CD4-positive, alpha-beta T cell treated with Interleukin-4 for 4 hours (primary cell): Measurements from ENCODE around the gene RNF44.

Experiments used
- DNase-seq: peaks from one replicate; pipeline ENCODE4 v3.0.0-alpha.2; 2020

RNF44 gene

GRCh38 chr5:176534640-176535039 lies 2.6 kb downstream of the RNF44 start:
- no peak for DNase-seq

GRCh38 chr5:176533894-176534611 lies 3.1 kb downstream of the RNF44 start:
- DNase-seq = peak; percentile 67

GRCh38 chr5:176533390-176533789 lies 3.8 kb downstream of the RNF44 start:
- DNase-seq = no peak

GRCh38 chr5:176532795-176533194 lies 4.4 kb downstream of the RNF44 start:
- DNase-seq = no peak

- DNase-seq = no peak
Measured at GRCh38 chr5:176531902-176532493, 5.2 kb downstream of the RNF44 start.

- DNase-seq = no peak
Measured at GRCh38 chr5:176530983-176531901, 6.0 kb downstream of the RNF44 start.

GRCh38 chr5:176530393-176530982 lies 6.7 kb downstream of the RNF44 start:
- DNase-seq = no peak

- DNase-seq = peak; percentile 63
Measured at GRCh38 chr5:176529741-176530141, 7.5 kb downstream of the RNF44 start.

- DNase-seq = no peak
Measured at GRCh38 chr5:176529116-176529740, 8.0 kb downstream of the RNF44 start.

GRCh38 chr5:176528761-176529115 lies 8.5 kb downstream of the RNF44 start:
- DNase-seq = no peak

GRCh38 chr5:176528301-176528700 lies 8.9 kb downstream of the RNF44 start:
- DNase-seq = no peak

- DNase-seq = no peak
Measured at GRCh38 chr5:176527246-176528222, 9.7 kb downstream of the RNF44 start.

GRCh38 chr5:176526462-176526861 lies 10.7 kb downstream of the RNF44 start:
- DNase-seq = no peak

GRCh38 chr5:176525677-176526076 lies 11.5 kb downstream of the RNF44 start:
- no peak for DNase-seq

- no peak for DNase-seq
Measured at GRCh38 chr5:176524987-176525386, 12.2 kb downstream of the RNF44 start.

- DNase-seq = no peak
Measured at GRCh38 chr5:176524138-176524537, 13.1 kb downstream of the RNF44 start.

- no peak for DNase-seq
Measured at GRCh38 chr5:176521699-176522263, 15.4 kb downstream of the RNF44 start.

- DNase-seq = no peak
Measured at GRCh38 chr5:176521286-176521685, 15.9 kb downstream of the RNF44 start.

GRCh38 chr5:176519810-176520720 lies 17.1 kb downstream of the RNF44 start:
- no peak for DNase-seq

GRCh38 chr5:176517053-176517661 lies 20.0 kb downstream of the RNF44 start:
- no peak for DNase-seq
